Urothelium cell line (cell line): Measurements from ENCODE around the gene FFAR3.

Experiments used
- DNase-seq: peaks from one replicate; pipeline ENCODE4 v3.0.0; 2011; ENCODE audit warnings: low spot score, mixed read lengths
- FAIRE-seq: peaks from 2 replicates; lab custom pipeline; 2011; peaks lifted over from hg19 to GRCh38; lab: Jason Lieb, UNC

The FFAR3 gene

GRCh38 chr19:35357867-35358573, at the start of gene FFAR3:
Gene FFAR3 (plus strand): TSS chr19:35358460. CDS start chr19:35358891, 431 bp downstream.
- no peak for DNase-seq
- FAIRE-seq: no peak

GRCh38 chr19:35308910-35309309, 49.4 kb upstream of the FFAR3 start:
- DNase-seq (no peak), FAIRE-seq (no peak)

- FAIRE-seq: no peak
- DNase-seq: no peak
Observed at GRCh38 chr19:35309481-35310279, 48.6 kb upstream of the FFAR3 start.

GRCh38 chr19:35310331-35310730, 47.9 kb upstream of the FFAR3 start:
- no peak for FAIRE-seq
- no peak for DNase-seq

GRCh38 chr19:35310811-35311465, 47.3 kb upstream of the FFAR3 start:
- DNase-seq (no peak), FAIRE-seq (no peak)

GRCh38 chr19:35311901-35312665, 46.2 kb upstream of the FFAR3 start:
- FAIRE-seq: no peak
- DNase-seq: peak; percentile 71

GRCh38 chr19:35313587-35313986, 44.7 kb upstream of the FFAR3 start:
- FAIRE-seq (no peak), DNase-seq (peak; percentile 44)

GRCh38 chr19:35314031-35314430, 44.2 kb upstream of the FFAR3 start:
- FAIRE-seq: no peak
- DNase-seq: no peak

- FAIRE-seq (no peak), DNase-seq (no peak)
Observed at GRCh38 chr19:35314858-35315470, 43.3 kb upstream of the FFAR3 start.

- no peak for FAIRE-seq
- no peak for DNase-seq
Observed at GRCh38 chr19:35315883-35316282, 42.4 kb upstream of the FFAR3 start.

GRCh38 chr19:35316560-35316959, 41.7 kb upstream of the FFAR3 start:
- FAIRE-seq (no peak), DNase-seq (no peak)

GRCh38 chr19:35317464-35318043, 40.7 kb upstream of the FFAR3 start:
- FAIRE-seq (no peak), DNase-seq (no peak)

GRCh38 chr19:35318679-35319448, 39.4 kb upstream of the FFAR3 start:
- peak; percentile 89 for DNase-seq
- peak; percentile 89 for FAIRE-seq

- FAIRE-seq (no peak), DNase-seq (no peak)
Observed at GRCh38 chr19:35320065-35320713, 38.1 kb upstream of the FFAR3 start.

GRCh38 chr19:35321291-35321690, 37.0 kb upstream of the FFAR3 start:
- DNase-seq: no peak
- no peak for FAIRE-seq

- DNase-seq (no peak), FAIRE-seq (no peak)
Observed at GRCh38 chr19:35322014-35322413, 36.2 kb upstream of the FFAR3 start.

- FAIRE-seq (no peak), DNase-seq (no peak)
Observed at GRCh38 chr19:35327642-35328041, 30.6 kb upstream of the FFAR3 start.

GRCh38 chr19:35328851-35329285, 29.4 kb upstream of the FFAR3 start, which contains the start of gene CD22:
Gene CD22 (plus strand): TSS chr19:35329187. CDS start chr19:35332041, 2,854 bp downstream.
- no peak for DNase-seq
- no peak for FAIRE-seq

GRCh38 chr19:35329323-35329722, 28.9 kb upstream of the FFAR3 start:
- no peak for DNase-seq
- FAIRE-seq: no peak
